ENCODE data around the gene CNTFR.

Gene CNTFR

DNA sequence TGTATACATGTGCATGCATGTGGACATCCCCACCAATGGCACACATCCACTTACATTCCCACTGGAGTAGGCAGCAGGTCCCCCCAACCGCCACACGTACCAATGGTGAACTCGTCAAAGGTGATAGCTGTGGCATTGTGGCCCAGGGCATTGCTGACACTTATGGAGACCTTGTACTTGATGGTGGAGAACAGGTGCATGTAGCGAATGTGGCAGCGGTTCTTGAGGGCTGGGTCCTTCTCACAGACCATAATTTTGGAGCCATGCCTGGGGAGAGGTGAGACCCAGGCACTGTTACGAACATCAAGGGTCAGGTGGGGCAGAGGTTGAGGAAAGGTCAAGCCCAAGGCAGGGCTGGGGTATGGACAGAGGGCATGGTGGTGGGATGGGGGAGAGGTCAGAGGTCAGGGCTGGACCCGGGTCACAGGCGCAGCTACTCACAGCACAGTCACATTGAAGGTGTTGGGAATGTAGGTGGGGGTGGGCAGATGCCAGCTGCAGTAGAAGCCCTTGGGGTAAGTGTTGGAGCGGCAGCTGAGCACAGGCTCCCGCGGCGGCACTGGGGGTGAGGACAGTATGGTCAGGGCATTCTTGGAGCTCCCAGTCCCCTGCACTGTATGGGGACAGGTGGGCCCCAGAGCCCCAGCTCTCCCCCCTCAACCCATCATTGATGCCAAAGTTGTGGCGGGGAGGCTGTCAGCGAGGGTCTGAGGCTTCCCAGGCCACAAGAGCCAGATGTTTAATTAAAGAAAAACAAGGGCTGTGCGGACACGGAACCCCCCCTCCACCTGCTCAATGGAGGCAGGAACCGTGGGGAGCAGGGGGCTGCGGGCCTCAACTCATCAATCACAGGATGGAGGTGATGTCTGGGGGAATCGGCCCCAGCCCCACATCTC, 31.9 kb downstream of the CNTFR start:
- in situ Hi-C loops (cut with MboI; ENCODE audit: low sequenced_read_pairs), result no loop called here

DNA sequence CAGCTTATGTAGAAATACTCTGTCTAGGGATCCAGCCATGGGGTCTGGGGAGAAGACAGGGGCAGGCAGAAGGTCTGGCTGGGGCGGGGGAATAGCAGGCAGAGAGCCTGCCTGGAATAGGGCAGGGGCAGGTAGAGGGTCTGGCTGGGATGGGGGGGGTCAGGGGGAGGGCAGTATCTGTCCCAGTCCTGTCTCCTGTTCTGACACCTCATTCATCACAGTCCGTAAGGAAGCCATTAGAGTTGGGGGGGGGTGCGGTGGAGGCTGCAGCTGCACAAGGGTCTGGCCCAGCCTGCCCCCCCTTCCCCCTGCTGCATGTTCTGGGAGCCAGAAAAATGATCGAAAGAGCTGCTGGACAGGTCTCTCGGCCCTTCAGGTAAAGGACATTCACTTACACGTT, 32.6 kb downstream of the CNTFR start:
- in situ Hi-C loops (cut with MboI; ENCODE audit: low sequenced_read_pairs), result no loop called here

DNA sequence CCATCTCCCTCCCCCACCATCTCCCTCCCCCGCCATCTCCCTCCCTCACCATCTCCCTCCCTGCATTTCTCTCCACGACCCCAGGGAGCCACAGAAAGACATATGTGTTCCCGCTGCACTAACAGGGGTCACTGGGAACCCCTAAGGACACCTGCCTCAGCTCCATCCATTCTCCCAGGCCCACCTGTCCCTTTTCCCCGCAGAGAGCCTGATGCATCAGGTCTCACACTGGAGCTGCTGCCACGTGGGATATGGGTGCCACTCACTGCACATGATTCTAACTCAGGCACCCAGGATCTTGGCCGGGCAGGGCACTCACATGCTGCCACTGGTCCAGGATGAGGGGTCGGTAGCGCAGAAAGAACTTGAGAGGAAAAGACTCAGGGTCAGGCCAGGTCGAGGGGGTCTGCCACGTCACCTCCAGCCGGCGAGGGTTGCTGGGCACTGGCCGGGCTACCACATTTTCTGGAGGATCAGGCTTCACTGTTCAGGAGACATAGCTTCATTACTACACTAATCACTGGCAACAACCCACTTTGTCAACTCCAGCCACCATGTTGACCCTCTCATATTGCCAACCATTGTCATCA, 33.5 kb downstream of the CNTFR start:
- in situ Hi-C loops (cut with MboI; ENCODE audit: low sequenced_read_pairs), result no loop called here

DNA sequence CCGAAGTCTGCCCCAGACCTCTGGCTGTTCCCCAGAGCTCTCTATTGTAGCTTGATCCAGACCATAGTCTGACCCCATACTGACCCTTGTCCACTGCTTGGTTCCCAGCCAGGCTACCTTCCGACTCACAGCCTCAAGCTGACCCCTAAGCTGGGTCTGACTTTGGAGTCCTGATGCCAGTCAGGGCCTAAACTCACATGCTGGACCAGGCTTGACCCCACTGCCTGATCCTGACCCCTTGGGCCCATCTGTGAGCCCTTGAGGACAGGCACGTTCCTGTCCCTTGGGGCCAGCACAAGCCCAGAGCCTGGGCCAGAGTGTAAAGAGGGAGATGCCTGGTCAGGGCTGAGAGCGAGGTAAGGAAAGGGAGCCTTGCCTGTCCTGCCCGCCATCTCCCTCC, 34.0 kb downstream of the CNTFR start:
- in situ Hi-C loops (cut with MboI; ENCODE audit: low sequenced_read_pairs), result no loop called here

DNA sequence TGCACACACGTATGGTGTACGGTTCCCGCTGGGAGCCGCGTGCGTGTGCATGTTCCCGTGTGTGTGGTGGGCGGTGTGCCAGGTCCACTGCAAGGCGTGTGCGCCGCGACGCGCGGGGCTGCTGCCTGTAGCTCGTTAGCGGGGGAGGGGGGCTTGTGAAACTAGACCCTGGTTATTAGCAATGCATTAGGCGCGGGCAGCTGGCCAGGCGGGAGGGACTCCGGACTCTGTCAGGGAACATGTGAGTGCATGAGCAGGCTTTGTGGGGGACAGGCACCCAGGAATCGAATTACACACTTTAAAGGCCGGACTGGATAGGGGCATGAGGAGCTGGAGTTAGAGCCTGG, 34.5 kb downstream of the CNTFR start:
- in situ Hi-C loops (cut with MboI; ENCODE audit: low sequenced_read_pairs), result no loop called here

DNA sequence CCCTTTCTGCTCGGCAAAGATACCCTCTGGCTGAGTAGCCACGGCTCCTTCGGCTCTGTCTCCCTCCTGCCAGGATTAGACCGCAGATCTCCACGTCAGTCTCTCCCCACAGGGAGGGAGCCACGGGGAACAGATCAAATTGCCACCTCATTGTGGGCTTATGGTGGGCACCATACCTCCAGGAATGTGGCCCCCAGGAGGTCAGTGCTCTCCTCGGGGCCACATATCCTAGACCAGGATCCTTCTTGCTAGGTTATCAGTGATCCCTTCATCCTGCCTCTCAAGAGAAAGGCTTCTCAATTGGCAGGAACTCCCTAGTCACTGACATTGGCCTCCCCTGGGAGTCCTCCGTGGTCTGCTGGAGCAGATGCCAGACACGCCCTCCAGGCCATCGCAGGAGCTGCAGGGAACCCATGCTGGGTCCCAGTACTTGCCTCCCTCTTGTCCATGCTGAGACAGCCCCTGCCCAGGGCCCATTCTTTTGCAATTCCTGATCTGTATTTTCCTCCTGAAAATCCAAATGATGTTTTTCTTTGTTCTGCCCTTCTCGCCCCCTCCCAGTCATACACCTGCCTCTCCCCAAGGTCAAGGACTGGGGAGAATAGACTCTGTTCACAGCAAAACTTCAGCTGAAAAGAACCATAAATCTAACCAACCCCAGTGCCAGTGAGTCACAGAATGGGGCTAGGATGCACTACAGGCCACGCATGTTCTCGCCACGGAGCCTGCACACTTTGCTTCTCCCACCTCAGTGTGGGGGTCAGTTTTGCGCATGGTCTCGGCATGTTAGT, 35.1 kb downstream of the CNTFR start:
- in situ Hi-C loops (cut with MboI; ENCODE audit: low sequenced_read_pairs), result no loop called here

DNA sequence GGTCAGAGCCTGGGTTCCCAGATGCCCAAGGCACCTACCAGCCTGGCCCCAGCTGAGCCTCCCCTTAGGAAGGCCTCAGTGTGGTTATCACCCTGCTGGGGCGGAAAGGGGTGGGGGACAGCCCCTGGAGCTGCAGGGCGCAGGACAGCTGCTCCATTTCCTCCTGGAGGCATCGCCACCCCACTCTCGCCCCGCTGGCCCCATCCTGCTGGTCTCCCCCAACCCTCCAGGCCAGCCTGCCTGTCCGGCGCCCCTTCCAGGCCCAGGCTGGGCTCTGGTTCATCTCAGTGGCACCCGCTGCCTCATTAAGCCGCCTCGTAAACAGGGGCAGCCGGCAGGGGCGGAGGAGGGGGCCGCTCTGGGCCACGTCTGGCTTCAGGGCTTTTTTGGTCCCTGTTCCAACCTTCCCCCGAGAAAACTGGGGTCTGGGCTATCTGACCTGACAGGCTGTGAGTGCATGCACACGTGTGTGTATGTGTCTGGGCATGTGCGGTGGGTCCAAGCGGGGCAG, 36.0 kb downstream of the CNTFR start:
- in situ Hi-C loops (cut with MboI; ENCODE audit: low sequenced_read_pairs), result no loop called here

DNA sequence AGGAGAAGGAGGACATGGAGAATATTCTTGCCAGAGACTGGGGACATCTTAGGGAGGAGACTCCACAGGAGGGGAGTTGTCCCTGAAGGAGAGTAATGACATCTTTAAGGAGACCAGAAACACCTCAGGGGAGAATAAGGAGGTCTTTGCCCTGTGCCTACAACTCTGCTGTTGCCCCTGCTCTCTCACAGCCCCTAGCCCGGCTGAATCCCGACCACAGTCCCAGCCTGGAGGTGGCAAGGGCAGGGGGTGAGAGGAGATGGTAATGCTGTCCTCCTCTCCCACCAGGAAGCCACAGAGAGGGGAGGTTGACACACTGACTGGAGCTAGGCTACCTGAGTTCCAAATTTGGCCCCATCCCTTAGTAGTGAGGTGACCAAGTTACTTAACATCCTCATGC, 36.5 kb downstream of the CNTFR start:
- in situ Hi-C loops (cut with MboI; ENCODE audit: low sequenced_read_pairs), result no loop called here

DNA sequence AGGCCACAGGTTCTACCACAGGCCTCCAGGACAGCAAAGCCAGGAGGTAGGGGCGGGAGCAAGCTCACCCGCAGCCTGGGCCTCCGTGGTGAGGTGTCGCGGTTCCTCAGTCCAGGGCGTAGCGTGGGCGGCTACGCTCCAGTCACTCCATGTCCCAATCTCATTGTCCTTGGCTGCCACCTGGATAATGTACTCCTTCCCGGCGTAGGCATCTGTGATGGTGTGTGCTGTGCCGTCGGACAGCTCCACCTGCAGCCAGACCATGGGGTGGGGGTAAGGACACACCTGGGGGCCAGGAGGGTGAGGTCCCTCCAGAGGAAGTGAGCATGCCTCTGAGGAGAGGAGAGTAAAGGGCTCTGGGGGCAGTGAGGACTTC, 36.9 kb downstream of the CNTFR start:
- in situ Hi-C loops (cut with MboI; ENCODE audit: low sequenced_read_pairs), result no loop called here

DNA sequence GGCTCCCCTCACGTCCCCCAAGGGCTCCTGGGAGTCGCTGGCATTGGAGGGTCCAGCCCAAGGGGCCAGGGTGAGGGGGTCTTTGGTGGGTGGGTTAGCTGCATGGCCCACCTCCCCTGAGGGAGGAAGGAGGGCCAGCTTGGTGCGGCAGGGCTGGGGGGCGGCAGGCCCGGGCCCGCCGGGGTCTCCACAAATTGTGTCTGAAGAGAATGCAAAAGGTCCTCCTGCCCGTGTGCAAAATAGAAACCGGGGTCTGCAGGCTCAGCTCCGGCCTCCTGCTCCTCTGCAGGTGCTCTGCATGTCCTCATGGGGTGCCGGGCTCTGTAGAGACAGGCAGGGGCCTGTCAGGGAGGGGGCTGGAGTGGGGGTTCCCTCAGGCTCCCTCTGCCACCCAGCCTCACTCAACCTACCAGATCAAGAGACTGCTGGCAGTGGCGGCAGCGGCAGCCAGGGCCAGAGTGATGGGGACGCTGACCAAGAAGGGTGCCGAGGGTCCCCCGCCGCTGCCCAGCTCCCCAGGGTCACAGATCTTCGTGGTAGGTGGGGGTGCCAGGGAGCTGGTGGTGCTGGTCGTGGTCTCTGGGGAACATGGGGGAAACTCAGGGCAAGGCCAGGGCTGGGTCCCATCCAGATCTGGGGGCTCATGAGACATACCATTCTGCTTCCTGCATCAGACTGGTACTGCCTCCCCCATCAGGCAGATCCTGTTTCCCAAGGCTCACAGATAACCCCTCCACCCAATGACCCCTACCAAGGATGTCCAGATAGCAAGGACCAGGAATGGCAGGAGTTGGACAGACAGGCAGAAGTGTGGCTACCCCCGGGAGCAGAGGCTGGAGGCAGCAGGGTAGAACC, 37.5 kb downstream of the CNTFR start:
- in situ Hi-C loops (cut with MboI; ENCODE audit: low sequenced_read_pairs), result no loop called here

DNA sequence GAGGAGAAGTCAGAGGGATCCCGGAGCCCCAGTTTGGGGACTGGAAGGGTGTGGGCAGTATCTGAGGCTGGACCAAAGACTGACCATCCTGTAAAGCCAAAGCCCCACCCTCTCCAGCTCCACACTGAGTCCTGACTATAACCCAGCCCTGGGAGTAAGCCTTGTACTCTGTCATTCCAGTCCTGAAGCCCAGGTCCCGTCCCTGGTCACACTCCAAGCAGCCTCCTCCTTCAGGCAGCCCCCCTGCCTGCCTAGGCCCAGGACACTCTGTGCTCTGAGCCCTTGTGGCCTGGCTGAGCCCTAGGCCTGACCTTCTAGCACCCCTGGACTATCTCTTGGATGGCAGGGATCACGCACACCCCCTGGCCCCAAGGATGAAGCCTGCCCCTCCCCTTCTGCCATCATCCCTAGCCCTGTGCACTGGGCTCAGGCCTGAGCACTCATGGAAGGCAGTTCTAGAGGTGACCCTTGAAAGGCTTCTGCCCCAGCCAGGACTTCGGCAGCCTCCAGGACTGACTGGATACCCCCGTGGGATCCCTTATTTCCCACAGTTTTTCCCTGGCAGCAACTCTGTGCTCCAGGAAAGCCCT, 38.7 kb downstream of the CNTFR start:
- in situ Hi-C loops (cut with MboI; ENCODE audit: low sequenced_read_pairs), result no loop called here

DNA sequence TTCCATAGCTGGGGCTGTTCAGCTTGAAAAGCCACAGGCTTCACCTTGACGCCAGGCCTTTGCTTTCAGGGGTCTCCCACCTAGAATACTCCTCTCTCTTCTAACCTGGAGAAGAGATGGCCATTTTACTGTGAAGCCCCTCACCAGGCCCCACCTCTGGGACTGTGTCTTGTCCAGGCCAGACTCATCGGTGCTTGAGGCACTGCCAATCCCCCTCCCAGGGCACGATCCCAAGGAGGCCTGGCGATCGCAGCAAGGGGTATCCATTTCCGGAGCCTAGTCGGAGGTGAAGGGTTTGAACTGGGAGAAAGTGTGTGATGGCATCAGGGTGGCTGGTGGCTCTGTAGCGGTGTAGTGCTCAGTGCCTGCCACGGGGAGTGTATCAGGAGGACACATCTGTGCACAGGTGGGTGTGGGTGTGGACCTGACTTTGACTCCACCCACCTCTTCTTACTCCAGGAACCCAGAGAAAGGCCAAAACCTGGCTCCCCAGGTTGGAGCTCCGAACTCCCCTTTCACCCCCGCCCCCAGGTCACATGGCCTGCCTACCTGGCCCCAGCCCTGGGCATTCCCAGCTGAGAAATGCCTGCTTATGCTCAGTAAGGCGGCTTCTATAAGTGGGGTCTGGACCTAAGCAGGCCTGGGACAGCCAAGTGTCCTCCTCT, 39.4 kb downstream of the CNTFR start:
- in situ Hi-C loops (cut with MboI; ENCODE audit: low sequenced_read_pairs), result no loop called here

DNA sequence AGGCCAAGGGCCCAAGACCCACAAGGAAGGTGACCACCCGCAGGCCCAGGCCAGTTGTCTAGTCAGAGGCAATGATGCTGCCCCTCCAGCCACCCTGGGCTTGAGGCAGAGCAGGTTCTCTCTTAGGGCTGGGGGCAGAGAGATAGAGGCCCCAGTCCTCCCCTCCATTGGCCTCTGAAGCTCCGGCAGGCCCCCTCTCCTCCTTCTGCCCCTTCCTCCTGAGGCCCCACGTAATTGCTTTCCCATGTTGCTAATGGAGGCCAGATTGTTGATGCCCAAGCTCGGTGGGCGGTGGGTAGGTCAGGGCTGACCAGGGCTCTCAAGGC, 40.2 kb downstream of the CNTFR start:
- in situ Hi-C loops (cut with MboI; ENCODE audit: low sequenced_read_pairs), result no loop called here

DNA sequence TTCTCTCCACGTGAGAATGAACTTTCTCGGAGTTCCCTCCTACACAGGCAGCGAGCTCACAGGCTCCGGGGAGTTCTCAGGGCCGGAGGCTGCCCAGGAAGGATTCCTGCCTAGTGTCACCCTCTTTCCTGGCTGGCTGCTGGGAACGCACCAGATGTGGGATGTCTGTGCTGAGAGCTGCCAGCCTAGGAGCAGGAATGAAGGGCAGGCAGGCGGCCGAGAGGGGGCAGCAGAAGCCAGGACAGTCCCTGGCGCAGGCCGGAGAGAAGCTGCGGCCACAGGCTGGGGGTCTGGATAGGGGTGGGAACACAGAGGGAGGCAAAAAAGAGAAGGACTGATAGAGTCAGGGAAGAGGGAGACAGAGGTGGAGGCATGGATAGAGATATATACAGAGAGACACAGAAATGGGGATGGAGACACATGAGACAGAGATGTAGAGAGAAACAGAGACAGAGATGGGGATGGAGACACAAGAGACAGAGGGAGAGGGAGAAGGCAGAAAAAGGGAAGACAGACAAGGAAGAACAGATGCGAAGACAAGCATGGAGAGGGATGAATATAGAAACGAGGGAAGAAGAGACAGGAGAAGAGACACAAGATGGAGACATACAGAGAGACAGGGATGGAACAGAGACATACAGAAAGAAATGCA, 41.4 kb downstream of the CNTFR start:
- in situ Hi-C loops (cut with MboI; ENCODE audit: low sequenced_read_pairs), result no loop called here

DNA sequence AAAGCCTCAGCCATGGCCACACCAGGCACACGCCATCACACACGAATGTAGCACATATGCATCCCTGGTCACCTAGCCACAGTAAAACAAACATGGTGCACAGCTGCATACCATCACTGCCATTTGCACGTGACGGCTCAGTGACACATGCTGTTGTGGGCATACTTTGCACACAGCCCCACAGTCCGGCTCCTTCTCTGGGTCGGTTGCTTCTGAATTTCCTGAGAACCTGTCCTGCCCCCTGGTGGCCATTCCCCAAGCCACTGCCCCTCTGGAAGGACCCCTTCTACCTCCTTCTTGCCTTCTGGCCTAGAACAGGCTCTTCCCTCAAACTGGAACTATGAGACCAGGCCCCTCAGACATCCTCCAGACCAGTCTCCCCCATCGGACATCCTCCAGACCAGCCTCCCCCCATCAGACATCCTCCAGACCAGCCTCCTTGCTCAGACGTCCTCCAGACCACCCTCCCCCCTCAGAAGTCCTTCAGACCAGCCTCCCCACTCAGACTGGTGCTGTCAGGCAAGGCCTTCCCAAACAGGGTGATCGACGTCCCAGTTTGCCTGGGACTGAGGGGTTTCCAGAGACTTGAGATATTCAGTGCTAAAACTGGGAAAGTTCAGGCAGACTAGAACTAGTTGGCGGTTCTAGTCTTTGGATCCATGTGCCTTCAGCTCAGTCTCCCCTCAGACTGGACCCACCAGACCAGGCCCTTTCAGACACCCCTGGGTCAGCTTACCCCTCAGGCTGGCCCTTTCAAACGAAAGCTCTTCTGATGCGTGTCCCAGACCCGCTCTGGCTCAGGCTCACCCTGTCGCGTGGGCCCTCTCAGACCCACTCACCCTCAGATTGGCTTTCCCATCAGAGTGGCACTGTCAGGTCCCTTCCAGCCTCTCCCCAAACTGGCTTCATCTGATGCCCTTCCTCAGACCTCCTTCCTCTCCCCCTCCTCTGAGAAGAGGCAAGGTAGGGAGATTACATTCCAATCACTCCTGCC, 42.4 kb downstream of the CNTFR start:
- in situ Hi-C loops (cut with MboI; ENCODE audit: low sequenced_read_pairs), result no loop called here

DNA sequence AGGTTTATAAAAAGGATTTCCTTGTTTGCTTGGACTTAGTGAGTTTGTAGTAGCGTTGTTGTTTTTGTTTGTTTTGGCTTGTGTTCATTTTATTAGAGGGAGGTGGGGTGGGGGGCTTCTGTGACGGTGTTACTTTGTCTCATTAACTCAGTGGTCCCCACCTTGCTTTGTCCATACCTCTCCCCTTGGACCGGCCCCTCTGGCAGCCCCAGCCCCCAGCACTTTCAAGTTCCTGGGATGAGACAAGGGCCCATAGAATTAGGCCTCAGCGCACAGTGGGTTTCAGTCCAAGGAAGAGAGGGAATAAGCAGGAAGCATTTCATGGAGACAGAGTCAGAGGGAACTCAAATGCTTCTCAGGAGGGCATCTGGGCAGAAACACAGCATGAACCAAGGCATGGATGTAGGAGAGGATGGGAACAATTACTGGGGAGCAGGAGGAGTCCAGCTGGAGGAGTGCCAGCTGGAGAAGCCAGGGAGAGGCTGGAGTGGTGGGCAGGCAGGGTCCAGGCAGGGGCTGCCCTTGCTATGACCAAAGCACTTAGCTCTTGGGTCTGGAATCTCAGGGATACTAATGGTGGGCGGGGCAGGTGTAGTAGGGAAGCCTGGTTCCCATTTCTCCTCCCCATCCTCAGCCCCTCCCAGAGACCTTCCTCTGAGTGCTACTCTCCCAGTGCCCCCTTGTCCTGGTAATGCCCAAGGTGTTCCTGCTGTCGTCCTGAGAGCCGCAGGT, 43.3 kb downstream of the CNTFR start:
- in situ Hi-C loops (cut with MboI; ENCODE audit: low sequenced_read_pairs), result no loop called here

DNA sequence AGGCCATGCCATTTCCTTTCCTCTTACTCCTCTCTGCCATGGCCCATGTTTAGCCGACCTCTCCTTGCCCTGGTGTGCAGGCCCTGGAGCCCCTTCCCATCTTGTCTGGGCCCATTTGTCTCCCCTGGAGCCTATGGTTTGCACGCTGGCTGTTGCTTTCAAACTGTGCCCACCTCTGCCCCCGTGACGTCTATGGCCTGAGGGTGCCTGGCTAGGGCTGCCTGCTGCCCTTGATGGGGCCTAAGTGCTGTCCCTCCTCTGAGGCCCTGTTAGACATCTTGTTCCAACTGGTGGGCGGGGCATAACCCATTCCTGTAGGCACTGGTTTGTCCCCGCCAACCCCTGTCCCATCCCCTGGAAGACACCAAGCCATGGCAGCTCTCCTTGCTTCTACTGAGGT, 44.0 kb downstream of the CNTFR start:
- in situ Hi-C loops (cut with MboI; ENCODE audit: low sequenced_read_pairs), result no loop called here

DNA sequence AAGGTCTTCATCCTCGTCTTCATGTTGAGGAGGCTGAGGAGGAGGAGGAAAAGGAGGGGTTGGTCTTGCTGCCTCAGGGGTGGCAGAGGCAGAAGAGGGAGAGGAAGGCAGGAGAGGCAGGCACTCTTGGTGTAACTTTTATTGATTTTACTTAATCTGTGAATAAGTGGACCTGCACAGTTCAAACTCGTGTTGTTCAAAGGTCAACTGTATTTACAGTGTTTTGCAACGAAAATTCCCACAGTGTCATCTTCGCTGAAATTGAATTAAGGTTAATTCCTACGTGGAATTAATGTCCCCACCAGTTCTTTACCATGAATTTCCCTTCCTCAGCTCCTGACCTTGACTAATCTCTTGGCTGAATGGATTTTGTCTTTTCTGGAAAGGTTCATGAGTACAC, 45.5 kb downstream of the CNTFR start:
- in situ Hi-C loops (cut with MboI; ENCODE audit: low sequenced_read_pairs), result no loop called here

Measured in HL-60/S4 treated with retinoic acid at 250 ng/mL for 4 days and 3 days (cell line).